GM18526 (cell line): ENCODE data around the gene SPESP1.

ENCODE experiments used
- POLR2A ChIP-seq: IDR thresholded peaks from 3 replicates; pipeline ENCODE4 v1.6.1; 2011; ENCODE audit not compliant: insufficient read length; ENCODE audit errors: extremely low read depth

Gene SPESP1

DNA sequence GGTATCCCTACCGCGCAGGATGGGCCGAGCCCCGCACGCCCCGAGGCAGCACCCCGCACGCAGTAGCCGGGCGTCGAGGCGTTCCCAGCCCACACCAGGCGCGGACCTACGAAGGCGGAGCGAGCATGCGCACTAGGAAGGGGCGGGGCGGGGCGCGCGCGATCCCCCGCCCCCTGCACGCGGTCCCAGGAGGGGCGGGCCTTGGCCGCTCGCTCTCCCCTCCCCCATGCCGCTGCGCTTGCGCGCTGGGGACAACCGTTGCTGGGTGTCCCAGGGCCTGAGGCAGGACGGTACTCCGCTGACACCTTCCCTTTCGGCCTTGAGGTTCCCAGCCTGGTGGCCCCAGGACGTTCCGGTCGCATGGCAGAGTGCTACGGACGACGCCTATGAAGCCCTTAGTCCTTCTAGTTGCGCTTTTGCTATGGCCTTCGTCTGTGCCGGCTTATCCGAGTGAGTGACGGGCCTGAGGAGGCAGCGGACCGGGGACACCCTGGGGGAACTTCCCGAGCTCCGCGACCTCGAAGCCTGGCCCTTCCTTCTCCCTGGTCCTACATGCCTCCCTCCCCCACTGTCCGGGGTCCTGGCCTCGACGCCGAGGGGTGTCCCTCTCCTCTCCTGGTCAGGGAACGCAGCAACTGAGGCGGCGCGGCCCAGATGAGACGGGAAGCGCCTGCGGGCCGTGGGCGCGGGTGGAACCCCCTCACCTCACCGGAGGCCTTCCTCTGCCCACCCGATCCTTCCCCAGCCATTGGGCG is at the start of gene SPESP1:
SPESP1 (plus strand) TSS at position 258 of the 755 bp plus-strand sequence; CDS start at position 387, 129 bp downstream.
- no peak for TF ChIP-seq POLR2A

DNA sequence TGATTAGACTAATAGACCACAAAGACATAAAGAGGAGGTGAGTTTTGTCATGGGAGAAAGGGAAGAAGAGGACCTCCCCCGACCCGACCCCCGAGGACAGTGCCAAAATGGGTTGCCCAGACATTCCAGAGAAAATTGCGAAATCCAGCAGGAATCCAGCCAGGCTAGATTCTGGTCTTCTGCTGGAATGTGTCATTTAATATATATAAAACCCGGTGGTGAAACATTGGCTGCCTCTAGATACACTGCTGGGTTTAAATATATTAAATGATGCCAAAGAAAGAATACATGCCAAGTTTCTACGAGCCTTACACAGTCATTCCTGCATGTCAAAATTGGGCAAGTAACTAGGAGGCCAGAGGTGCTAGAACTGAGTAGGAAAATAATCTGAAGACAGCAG is 45.3 kb upstream of the SPESP1 start:
- TF ChIP-seq POLR2A = no peak

DNA sequence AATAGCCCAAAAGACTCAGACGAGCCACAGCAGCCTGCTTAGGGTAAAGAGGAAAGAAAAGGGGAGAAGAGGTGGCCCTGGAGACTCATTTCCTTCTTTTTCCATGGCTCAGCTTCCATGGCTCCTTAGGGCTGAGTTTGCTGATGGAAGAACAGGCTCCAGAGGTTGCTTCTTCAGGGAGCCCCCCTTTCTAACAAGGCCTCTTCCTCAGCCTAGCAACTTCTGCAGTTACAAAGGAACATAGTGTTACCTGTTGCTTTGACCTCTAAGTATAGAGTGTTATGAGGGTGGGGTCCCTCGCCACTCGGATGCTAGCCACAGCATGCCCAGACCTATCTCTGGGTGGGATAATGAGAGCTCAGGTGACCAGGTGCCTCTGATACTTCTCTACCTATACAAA is 43.2 kb upstream of the SPESP1 start:
- no peak for TF ChIP-seq POLR2A

- TF ChIP-seq POLR2A = no peak
These were observed 42.5 kb upstream of the SPESP1 start for GRCh38 chr15:68887819-68888218.

DNA sequence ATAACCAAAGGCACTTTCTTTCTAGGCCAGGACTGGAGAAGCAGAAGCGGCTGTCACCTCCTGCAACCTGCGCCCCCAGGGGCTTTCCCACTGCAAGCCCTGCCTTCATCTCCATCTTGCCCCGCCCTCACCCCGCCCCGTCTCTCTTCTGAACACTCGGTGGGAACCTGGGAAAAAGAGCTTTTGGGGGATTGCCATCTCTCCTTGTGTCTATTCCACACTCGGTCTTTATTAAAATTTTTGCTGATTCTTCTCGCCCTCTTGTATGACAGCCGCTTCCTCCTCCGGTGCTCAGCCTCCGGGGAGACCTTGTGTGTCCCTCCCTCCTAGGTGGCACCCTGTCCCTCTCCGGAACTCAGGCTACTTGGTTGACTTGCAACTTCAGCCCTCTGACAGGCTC is 41.9 kb upstream of the SPESP1 start:
- TF ChIP-seq POLR2A = no peak

DNA sequence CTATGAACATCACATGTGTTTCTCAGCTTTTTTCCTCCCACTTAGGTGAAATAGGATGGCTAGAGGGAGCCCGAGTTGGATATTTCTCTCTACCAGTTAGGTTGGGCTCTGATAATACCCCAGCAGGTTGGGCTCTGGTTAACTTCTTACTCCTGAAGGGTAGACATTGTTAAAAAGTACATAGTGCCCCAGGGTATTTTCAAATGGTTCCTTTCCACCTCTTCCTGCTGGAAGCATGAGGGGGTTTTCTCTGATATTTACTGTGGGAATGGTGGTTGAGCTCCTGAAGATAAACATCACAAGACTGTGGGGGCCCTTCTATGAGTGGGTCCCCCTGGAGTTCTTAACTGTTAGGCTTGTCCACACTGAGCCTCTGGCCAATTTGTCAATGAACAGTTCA is 36.1 kb upstream of the SPESP1 start:
- no peak for TF ChIP-seq POLR2A

DNA sequence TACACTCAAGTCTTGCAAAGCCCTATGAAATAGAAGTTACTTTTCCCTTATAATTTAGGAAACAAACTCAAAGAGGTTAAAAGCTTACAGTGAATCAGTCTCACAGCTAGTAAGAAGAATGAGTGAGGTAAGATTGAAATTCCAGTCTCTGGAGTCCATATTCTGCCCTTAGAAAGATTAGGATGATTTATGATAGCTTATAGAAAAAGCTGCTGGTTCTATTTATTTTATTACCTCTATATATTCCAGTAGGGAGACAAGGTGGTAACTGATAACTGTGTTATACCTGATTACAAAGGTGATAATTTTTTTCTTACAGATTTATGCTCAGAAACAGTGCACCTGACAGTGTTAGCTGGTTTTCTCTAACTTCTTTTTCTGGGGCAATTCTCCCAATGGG is 34.1 kb upstream of the SPESP1 start:
- no peak for TF ChIP-seq POLR2A

DNA sequence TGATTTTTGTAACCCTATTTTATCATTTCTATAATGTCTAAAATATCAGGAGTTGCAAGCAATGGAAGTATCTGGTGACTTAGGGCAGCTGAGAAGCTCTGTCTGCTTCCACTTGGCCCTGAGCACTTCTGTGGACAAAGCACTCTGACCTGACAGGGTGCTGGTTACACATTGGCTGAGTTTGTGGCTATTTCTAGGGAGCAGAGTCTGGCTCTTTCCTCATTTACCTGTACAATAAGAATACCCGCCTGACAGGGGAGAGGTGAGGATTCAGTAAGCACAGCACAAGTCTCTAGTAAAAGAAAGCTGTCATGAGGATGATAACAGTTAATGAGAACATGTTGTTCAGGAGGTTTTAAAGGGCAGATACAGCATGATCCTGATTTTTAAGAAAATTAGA is 33.3 kb upstream of the SPESP1 start:
- no peak for TF ChIP-seq POLR2A

DNA sequence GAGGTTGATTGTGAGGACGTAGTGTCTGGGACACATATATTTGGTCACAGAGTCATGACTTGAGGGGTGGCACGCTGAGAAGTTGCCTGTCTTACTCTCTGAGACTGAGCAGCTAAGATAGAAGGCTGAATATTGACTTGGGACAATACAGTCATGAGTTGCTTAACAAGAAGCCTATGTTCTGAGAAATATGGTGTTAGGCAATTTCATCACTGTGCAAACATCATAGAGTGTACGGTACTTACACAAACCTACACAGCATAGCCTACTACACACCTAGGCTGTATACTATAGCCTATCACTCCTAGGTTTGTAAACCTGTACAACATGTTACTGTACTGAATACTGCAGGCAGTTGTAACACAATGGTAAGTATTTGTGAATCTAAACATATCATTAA is 30.3 kb upstream of the SPESP1 start:
- no peak for TF ChIP-seq POLR2A

GRCh38 chr15:68907396-68907923 is 22.9 kb upstream of the SPESP1 start:
- no peak for TF ChIP-seq POLR2A

- TF ChIP-seq POLR2A = no peak
These were observed 20.7 kb upstream of the SPESP1 start for GRCh38 chr15:68909601-68910100.

DNA sequence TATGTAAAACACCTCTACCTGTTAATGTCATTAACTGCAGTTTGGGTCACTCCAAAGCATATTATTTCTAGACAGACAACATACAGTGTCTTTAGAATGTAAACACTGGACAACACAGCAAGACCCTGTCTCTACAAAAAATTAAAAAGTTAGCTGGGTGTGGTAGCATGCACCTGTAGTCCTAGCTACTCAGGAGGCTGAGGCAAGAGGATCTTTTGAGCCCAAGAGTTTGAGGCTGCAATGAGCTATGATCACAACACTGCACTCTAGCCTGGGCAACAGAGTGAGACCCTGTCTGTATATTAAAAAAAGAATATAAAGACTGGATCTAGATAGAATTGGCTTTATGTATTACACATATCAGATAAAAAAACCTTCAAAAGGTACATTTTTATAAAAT is 20.0 kb upstream of the SPESP1 start:
- TF ChIP-seq POLR2A = no peak

DNA sequence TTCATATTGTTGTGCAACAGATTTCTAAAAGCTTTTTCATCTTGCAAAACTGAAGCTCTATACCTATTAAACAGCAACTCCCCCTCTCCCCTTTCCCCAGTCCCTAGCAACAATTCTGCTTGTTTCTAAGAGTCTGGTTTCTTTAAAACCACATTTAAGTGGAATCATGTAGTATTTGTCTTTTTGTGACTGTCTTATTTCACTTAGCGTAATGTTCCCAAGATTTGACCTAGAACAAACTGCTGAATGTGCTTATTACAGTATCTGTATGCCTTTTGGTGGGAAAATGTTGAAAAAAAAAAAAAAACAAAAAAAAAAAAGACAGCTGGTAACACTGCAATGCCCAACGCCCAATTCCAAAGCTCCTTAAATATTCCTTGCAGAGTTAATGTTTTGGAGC is 19.5 kb upstream of the SPESP1 start:
- no peak for TF ChIP-seq POLR2A

- no peak for TF ChIP-seq POLR2A
These were observed 8.4 kb upstream of the SPESP1 start for GRCh38 chr15:68921926-68922325.

DNA sequence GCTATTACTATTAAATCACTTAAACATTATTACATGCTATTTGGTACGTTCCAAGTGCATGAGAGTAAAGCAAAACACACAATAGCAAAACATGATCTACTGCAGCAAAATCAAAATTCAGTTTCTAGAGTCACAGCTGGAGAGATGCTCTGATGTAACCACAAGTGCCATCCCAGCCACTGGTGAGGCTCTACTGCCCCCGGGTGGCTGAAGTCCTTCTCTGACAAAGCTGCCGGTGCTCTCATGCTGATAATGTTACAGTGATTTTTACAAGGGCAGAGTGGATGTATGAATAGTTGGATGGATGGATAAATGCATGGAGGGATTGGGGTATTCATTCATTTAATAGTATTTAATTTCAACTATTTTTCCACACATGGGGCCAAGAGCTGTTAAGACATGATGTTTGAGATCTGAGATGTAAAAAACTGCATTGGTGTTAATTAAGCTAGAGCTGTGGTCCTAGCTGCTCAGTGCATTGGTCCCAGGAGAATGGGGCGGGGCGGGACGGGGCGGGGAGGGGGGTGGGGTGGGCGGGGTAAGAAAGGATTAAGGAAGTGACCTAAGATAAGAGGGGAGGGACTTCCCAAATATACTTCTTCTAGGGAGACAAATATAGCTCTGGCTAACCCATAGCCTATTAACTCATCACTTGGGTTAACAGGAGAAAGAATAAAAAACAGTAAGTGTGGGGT is 5.3 kb upstream of the SPESP1 start:
- TF ChIP-seq POLR2A = no peak

DNA sequence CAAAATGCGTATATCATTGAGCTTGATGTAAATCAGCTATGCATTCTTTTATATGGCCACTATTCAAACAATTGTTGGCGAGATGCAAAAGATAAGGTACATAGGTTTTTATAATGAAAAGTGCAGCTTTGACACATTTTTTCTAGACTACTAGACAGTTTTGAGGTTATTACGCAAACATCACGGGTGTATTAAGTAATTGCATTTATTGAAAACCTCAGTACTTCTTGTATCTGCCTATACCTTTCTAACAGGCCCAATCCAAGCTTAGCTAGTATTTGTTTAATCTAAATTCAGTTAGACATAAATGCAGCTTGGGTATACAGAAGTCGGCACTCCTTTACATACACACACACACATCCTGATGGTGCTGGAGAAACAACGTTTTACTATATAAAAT is 2.7 kb downstream of the SPESP1 start:
- TF ChIP-seq POLR2A = no peak
